Esophagus squamous epithelium (tissue), 4 donors: ENCODE data around the gene COL23A1.

Experiments used
- CTCF ChIP-seq, 6 experiments: fragments of 450-650 bp in 4 of 6; fragments of 200-600 bp in 2 of 6; sonication (generic) in 2 of 6; IDR thresholded peaks; one replicate each; pipeline ENCODE4 v1.5.1; 2016 to 2019; ENCODE audit warnings: antibody characterized with exemption in 6 of 6, mild to moderate bottlenecking in 4 of 6, moderate library complexity in 4 of 6
- POLR2A ChIP-seq, 4 donors: fragments of 450-650 bp; IDR thresholded peaks; one replicate each; pipeline ENCODE4 v1.6.1; 2017; ENCODE audit warnings: antibody characterized with exemption in 4 of 4, mild to moderate bottlenecking in 4 of 4, moderate library complexity in 3 of 4

- TF ChIP-seq CTCF (IDR thresholded peaks at IDR 0.05) (no peak), POLR2A (IDR thresholded peaks at IDR 0.05) (no peak)
Observed at GRCh38 chr5:178619390-178619789, 29.2 kb upstream of the COL23A1 start.
